Gastroesophageal sphincter (tissue), 4 donors: Measurements from ENCODE around the gene GABRG3. TPM values are rescaled to one million over a fixed set of nuclear protein-coding genes. Genes with fewer than 3 reads are reported as not detected.

ENCODE experiments used
- ATAC-seq: fragments of 150-250 bp; one replicate; pipeline ENCODE4 v1.9.1; 2016; ENCODE audit warnings: mild to moderate bottlenecking, moderate library complexity
- H3K27ac ChIP-seq, 4 donors: fragments of 200-600 bp; sonication (generic) in 3 of 4; 1 replicate in 3 of 4; 2 replicates in 1 of 4; pipeline ENCODE4 v1.5.1; 2016 to 2019
- H3K27me3 ChIP-seq: fragments of 200-600 bp; sonication (generic); one replicate; pipeline ENCODE4 v1.5.1; 2019
- H3K36me3 ChIP-seq, 2 donors: fragments of 200-600 bp; sonication (generic); one replicate each; pipeline ENCODE4 v1.5.1; 2019; ENCODE audit warnings: control low read depth in 1 of 2
- H3K4me1 ChIP-seq, 3 donors: fragments of 200-600 bp; sonication (generic); 1 replicate in 2 of 3; 2 replicates in 1 of 3; pipeline ENCODE4 v1.5.1; 2016 to 2019; ENCODE audit warnings: control low read depth in 2 of 3
- H3K4me3 ChIP-seq, 2 donors: fragments of 200-600 bp; sonication (generic); one replicate each; pipeline ENCODE4 v1.5.1; 2019; ENCODE audit warnings: mild to moderate bottlenecking in 1 of 2, moderate library complexity in 1 of 2
- H3K9me3 ChIP-seq, 3 donors: fragments of 200-600 bp; sonication (generic); one replicate each; pipeline ENCODE4 v1.5.1; 2017 to 2019; ENCODE audit warnings: control low read depth in 2 of 3
- EP300 ChIP-seq: sonication (generic); formaldehyde crosslinking; IDR thresholded peaks from one replicate; pipeline ENCODE4 v1.6.1; 2017; ENCODE audit warnings: antibody characterized with exemption, mild to moderate bottlenecking
- POLR2A ChIP-seq, 2 donors: fragments of 450-650 bp; IDR thresholded peaks; one replicate each; pipeline ENCODE4 v1.6.1; 2017; ENCODE audit warnings: antibody characterized with exemption in 2 of 2, mild to moderate bottlenecking in 2 of 2, moderate library complexity in 1 of 2
- POLR2AphosphoS5 ChIP-seq: sonication (generic); formaldehyde crosslinking; IDR thresholded peaks from one replicate; pipeline ENCODE4 v1.6.1; 2017; ENCODE audit warnings: antibody characterized with exemption
- WGBS, 2 donors: methylation state at CpG; one replicate each; pipeline ENCODE4 v1.1.5; 2018; ENCODE audit warnings: low coverage in 1 of 2; 5-methylcytosine and 5-hydroxymethylcytosine counted together
- total RNA-seq, 4 donors: library from RNA; depleted of rRNA; stranded (reverse); fragments of >200 nt; gene quantifications; one replicate each; pipeline ENCODE4 v1.1.0, GENCODE V29; 2016
- TF ChIP-seq, protein P1 (sequence below), 4 experiments: fragments of 200-600 bp in 2 of 4; fragments of 450-650 bp in 2 of 4; sonication (generic) in 1 of 4; IDR thresholded peaks; one replicate each; pipeline ENCODE4 v1.5.1; 2017 to 2019; ENCODE audit warnings: antibody characterized with exemption in 4 of 4, mild to moderate bottlenecking in 2 of 4, moderate library complexity in 2 of 4

Gene GABRG3
- total RNA-seq, 4 donors from 2014 or later: under 0.01 to 0.04 TPM; not detected in 2

DNA sequence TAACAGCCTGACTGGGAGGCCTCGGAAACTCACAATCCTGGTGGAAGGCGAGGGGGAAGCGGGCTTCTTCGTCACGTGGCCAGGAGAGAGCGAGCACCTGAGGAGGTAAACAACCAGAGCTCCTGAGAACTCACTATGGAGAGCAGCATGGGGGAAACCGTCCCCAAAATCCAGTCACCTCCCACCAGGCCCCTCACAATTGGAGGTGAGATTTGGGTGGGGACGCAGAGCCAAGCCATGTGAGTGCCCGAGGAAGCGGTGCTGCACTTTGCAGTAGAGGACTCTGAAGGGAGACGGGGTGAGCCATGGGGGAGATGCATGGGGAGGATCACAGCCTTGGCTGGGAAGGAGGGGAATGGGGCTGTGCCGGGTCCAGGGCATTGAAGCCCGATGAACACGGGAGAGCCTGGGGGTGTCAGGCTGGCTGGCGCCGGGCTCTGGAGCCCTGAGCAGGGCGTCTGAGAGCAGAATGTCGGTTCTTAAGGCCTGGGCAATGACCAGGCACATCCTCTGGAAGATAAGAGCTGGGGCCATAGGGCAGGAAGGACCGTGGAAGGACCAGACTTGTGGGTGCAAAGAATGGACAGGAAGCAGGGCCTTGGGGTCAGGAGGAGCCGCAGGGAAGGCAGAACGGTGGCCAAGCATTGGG is 117.7 kb downstream of the GABRG3 start:
- H3K36me3 ChIP-seq: no peaks in the 10 kb centered on the region
- WGBS, 2 donors: 82 to 97% methylated on average over 3 to 8 of the region's 21 CpGs
- TF ChIP-seq, protein P1, sequence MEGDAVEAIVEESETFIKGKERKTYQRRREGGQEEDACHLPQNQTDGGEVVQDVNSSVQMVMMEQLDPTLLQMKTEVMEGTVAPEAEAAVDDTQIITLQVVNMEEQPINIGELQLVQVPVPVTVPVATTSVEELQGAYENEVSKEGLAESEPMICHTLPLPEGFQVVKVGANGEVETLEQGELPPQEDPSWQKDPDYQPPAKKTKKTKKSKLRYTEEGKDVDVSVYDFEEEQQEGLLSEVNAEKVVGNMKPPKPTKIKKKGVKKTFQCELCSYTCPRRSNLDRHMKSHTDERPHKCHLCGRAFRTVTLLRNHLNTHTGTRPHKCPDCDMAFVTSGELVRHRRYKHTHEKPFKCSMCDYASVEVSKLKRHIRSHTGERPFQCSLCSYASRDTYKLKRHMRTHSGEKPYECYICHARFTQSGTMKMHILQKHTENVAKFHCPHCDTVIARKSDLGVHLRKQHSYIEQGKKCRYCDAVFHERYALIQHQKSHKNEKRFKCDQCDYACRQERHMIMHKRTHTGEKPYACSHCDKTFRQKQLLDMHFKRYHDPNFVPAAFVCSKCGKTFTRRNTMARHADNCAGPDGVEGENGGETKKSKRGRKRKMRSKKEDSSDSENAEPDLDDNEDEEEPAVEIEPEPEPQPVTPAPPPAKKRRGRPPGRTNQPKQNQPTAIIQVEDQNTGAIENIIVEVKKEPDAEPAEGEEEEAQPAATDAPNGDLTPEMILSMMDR (IDR thresholded peaks at IDR 0.05): no peak
- TF ChIP-seq POLR2AphosphoS5: no peak
- TF ChIP-seq POLR2A (IDR thresholded peaks at IDR 0.05): no peak
- TF ChIP-seq EP300: no peak
- H3K27ac ChIP-seq: no peak overlapping the region
- no peak for ATAC-seq
- no peaks in the 10 kb centered on the region for H3K4me1 ChIP-seq
- no peaks in the 10 kb centered on the region for H3K27me3 ChIP-seq
- peaks cover 0 to 17% (median 0%) of the 10 kb centered on the region in 3 donors for H3K9me3 ChIP-seq
- H3K4me3 ChIP-seq: no peak overlapping the region

DNA sequence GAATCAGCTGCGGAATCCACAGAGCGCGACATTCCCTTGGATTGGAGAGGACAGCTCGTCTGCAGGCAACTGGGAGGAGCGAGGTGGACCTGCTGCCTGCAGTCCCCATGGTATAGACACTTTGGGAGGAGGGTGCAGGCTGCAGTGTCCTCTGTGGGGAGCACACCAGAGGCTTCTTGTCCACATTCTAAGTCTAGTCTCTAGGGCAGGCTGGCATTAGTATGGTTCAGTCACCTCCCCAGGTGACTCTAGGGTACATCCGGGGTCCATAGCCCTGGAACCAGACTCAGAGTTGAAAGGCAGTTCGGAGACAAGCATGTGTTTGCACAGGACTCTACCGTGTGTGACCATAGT is 118.2 kb downstream of the GABRG3 start:
- Histone ChIP-seq H3K9me3 (peaks cover 0 to 17% (median 0%) of the 10 kb centered on the region in 3 donors), H3K36me3 (no peaks in the 10 kb centered on the region), H3K27me3 (no peaks in the 10 kb centered on the region), H3K4me1 (peaks cover 0 to 4% (median 0%) of the 10 kb centered on the region in 3 donors), H3K4me3 (no peak overlapping the region), H3K27ac (no peak overlapping the region)
- 90 to 92% methylated on average over 2 to 6 of the region's 8 CpGs for WGBS, 2 donors
- TF ChIP-seq POLR2AphosphoS5: no peak
- TF ChIP-seq, protein P1 (IDR thresholded peaks at IDR 0.05): no peak
- no peak for TF ChIP-seq EP300
- TF ChIP-seq POLR2A (IDR thresholded peaks at IDR 0.05): no peak
- no peak for ATAC-seq

DNA sequence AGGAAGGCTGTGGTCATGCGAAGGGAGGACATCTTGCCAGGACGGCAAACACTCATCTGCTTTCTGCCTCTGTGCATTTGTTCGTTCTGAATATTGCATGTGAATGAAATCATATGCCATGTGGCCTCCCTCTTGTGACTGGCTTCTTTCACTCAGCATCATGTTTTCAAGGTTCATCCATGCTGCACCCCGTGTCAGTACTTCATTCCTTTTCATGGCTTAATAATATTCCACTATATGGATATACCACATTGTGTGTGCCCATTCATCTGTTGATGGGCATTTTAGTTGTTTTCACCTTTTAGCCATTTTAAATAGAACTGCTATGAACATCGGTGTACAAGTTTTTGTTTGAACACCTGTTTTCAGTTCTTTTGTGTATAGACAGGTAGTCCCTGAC is 118.7 kb downstream of the GABRG3 start:
- Histone ChIP-seq H3K27me3 (no peaks in the 10 kb centered on the region), H3K4me3 (no peak overlapping the region), H3K4me1 (peaks cover 0 to 8% (median 0%) of the 10 kb centered on the region in 3 donors), H3K36me3 (no peaks in the 10 kb centered on the region), H3K9me3 (peaks cover 0 to 17% (median 0%) of the 10 kb centered on the region in 3 donors), H3K27ac (no peak overlapping the region)
- WGBS, 2 donors: 96 to 97% methylated on average over 3 to 5 of the region's 5 CpGs
- no peak for ATAC-seq
- TF ChIP-seq POLR2AphosphoS5: no peak
- TF ChIP-seq EP300: no peak
- TF ChIP-seq POLR2A (IDR thresholded peaks at IDR 0.05): no peak
- TF ChIP-seq, protein P1 (IDR thresholded peaks at IDR 0.05): no peak

DNA sequence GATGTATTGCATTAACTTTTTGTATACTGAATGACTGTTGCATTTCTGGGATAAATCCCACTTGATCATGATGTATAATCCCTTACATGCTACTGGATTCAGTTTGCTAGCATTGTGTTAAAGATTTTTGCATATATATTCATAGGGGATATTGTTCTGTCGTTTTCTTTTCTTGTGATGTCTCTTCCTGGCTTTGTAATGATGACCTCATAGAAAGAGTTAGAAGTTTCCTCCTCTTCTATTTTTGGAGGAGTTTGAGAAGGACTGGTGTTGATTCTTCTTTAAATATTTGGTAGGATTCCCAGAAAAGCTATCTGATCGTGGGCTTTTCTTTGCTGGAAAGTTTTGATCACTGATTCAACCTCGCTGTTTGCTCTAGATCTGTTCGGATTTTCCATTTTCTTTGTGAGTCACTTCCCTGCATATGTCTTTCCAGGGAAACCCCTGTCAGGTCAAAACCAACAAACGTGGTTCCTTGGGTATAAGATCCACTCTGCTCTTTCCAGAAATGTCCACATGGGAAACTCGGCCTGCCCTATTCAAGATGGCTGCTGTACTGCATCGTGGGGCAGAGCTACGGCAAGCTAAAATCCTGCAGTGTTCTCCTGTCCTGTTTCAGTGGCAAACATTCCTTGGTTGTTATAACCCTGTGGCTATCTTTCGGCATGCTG is 120.4 kb downstream of the GABRG3 start:
- no peaks in the 10 kb centered on the region for H3K27me3 ChIP-seq
- H3K27ac ChIP-seq: no peak overlapping the region
- H3K9me3 ChIP-seq: peaks cover 0 to 17% (median 0%) of the 10 kb centered on the region in 3 donors
- H3K4me3 ChIP-seq: no peak overlapping the region
- 30 to 35% methylated on average over 7 to 8 of the region's 9 CpGs for WGBS, 2 donors
- peaks cover 0 to 13% (median 0%) of the 10 kb centered on the region in 3 donors for H3K4me1 ChIP-seq
- H3K36me3 ChIP-seq: no peaks in the 10 kb centered on the region
- ATAC-seq: no peak
- TF ChIP-seq, protein P1 (IDR thresholded peaks at IDR 0.05): no peak
- TF ChIP-seq POLR2AphosphoS5: no peak
- no peak for TF ChIP-seq POLR2A (IDR thresholded peaks at IDR 0.05)
- TF ChIP-seq EP300: no peak

DNA sequence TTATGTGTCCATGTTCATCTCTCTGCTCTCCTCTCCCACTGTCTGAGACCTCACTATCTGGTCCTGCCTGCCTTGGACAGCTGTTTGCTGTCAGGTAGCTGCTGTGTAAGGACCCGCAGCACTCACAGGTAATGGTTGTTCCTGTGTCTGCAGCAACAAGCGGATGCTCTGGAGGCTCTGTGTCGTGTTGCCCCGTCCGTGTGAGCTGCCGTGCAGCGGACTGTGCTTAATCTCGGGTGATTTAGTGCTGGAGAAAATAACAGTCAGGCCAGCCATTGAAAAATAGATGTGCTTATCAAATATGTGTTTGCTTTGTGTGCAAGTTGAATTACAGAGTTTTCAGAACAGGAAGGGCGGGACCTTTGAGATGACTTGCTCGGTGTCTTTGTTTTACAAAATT is 121.4 kb downstream of the GABRG3 start:
- H3K27me3 ChIP-seq: no peaks in the 10 kb centered on the region
- H3K36me3 ChIP-seq: no peaks in the 10 kb centered on the region
- peaks cover 0 to 13% (median 0%) of the 10 kb centered on the region in 3 donors for H3K4me1 ChIP-seq
- no peak overlapping the region for H3K4me3 ChIP-seq
- TF ChIP-seq POLR2AphosphoS5 (no peak), EP300 (no peak), POLR2A (IDR thresholded peaks at IDR 0.05) (no peak)
- TF ChIP-seq, protein P1 (IDR thresholded peaks at IDR 0.05): no peak
- 73 to 100% methylated on average over 2 to 3 of the region's 10 CpGs for WGBS, 2 donors
- peaks cover 0 to 17% (median 0%) of the 10 kb centered on the region in 3 donors for H3K9me3 ChIP-seq
- H3K27ac ChIP-seq: no peak overlapping the region
- no peak for ATAC-seq
